ENCODE data around the gene PDE7B.

DNA sequence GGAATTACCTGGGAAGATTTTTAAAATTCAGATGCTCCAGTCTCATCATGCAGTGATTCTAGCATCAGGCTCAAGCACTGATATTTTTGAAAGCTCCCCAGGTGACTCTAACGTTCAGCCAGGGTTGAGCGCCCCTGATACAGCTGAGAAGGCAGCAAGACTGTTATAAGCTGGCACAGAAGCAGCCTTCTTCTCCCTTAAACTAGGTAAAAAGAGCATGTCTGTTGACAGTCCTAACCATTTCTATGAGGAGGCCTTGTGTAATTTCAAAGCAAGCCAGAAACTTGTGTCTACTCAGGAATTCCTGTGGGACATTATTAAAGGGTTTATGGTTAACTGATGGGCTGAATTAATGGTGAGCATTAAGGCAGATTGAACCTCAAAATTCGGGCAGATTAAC lies 141.9 kb downstream of the PDE7B start:
- TF ChIP-seq, protein P1, sequence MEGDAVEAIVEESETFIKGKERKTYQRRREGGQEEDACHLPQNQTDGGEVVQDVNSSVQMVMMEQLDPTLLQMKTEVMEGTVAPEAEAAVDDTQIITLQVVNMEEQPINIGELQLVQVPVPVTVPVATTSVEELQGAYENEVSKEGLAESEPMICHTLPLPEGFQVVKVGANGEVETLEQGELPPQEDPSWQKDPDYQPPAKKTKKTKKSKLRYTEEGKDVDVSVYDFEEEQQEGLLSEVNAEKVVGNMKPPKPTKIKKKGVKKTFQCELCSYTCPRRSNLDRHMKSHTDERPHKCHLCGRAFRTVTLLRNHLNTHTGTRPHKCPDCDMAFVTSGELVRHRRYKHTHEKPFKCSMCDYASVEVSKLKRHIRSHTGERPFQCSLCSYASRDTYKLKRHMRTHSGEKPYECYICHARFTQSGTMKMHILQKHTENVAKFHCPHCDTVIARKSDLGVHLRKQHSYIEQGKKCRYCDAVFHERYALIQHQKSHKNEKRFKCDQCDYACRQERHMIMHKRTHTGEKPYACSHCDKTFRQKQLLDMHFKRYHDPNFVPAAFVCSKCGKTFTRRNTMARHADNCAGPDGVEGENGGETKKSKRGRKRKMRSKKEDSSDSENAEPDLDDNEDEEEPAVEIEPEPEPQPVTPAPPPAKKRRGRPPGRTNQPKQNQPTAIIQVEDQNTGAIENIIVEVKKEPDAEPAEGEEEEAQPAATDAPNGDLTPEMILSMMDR (optimal IDR thresholded peaks at IDR 0.05 in 1 of 3, IDR thresholded peaks at IDR 0.05 in 1 of 3, conservative IDR thresholded peaks at IDR 0.05 in 1 of 3; ENCODE audit: extremely low read depth in 1 of 3, insufficient read depth in 2 of 3, low read length in 3 of 3) = no peak
- no peak for TF ChIP-seq EZH2 (IDR thresholded peaks at IDR 0.05; ENCODE audit: low read length)
